DMS114 treated with DMSO at 0.1 percent for 48 hours (cell line): Measurements from ENCODE around the gene RUNX1.

Experiments
- DNase-seq: peaks from one replicate; lab custom pipeline; 2025; ENCODE audit not compliant: unreplicated experiment; lab: John Stamatoyannopoulos, UW

Gene RUNX1

GRCh38 chr21:34885125-34885524, 164.0 kb downstream of the RUNX1 start:
- no peak for DNase-seq

- DNase-seq: no peak
These were observed 164.7 kb downstream of the RUNX1 start for GRCh38 chr21:34884346-34884929.

- no peak for DNase-seq
These were observed 165.4 kb downstream of the RUNX1 start for GRCh38 chr21:34883491-34884271.

GRCh38 chr21:34882719-34883131, 166.4 kb downstream of the RUNX1 start:
- DNase-seq: no peak

DNA sequence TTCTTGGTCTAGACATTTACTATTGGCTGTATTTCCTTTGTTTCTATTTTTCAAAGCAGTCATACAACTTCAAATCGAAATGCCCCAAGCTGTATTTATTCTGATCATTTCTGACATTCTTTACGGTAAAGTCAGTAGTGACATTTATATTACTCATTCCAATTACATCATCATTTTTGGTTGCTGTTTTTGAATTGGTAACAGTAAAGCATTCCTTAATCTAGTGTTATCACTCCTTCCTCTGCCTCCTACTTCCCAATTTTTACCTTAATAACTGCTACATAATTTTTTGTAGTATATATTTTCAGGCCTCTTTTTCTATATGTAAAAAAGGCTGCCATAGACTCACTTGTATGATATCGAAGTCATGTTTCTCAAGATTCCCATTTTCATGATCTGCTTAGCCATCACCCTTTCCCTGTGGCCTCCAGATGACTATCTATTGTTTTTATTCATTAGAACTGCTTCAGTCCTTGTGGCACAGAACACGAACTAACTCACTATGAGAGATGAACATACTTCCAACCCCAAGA, 167.2 kb downstream of the RUNX1 start:
- DNase-seq: no peak

- no peak for DNase-seq
These were observed 167.7 kb downstream of the RUNX1 start for GRCh38 chr21:34881421-34881820.

- DNase-seq: no peak
These were observed 168.7 kb downstream of the RUNX1 start for GRCh38 chr21:34880401-34880800.

- no peak for DNase-seq
These were observed 170.2 kb downstream of the RUNX1 start for GRCh38 chr21:34878940-34879339.

DNA sequence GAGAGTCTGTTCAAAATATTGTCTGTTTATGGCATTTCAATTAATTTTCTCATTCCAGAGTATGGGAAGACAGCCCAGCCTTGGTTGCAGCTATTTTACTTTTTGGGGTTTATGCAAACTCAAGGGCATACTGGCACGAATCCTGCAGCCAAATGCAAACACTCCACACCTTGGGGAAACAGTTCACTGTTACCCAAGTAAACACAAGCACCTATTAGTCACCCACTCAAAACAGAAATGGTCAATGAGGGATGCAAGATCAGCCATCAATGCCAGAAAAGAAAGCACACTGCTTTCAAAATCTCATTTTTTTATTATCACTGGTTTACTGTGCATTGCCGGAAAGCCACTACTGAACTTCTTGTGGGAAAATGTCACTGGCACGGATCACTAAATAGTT, 170.6 kb downstream of the RUNX1 start:
- no peak for DNase-seq

- DNase-seq: no peak
These were observed 171.5 kb downstream of the RUNX1 start for GRCh38 chr21:34877485-34878128.

GRCh38 chr21:34875830-34876229, 173.3 kb downstream of the RUNX1 start:
- DNase-seq: no peak

GRCh38 chr21:34874684-34875513, 174.2 kb downstream of the RUNX1 start:
- no peak for DNase-seq

DNA sequence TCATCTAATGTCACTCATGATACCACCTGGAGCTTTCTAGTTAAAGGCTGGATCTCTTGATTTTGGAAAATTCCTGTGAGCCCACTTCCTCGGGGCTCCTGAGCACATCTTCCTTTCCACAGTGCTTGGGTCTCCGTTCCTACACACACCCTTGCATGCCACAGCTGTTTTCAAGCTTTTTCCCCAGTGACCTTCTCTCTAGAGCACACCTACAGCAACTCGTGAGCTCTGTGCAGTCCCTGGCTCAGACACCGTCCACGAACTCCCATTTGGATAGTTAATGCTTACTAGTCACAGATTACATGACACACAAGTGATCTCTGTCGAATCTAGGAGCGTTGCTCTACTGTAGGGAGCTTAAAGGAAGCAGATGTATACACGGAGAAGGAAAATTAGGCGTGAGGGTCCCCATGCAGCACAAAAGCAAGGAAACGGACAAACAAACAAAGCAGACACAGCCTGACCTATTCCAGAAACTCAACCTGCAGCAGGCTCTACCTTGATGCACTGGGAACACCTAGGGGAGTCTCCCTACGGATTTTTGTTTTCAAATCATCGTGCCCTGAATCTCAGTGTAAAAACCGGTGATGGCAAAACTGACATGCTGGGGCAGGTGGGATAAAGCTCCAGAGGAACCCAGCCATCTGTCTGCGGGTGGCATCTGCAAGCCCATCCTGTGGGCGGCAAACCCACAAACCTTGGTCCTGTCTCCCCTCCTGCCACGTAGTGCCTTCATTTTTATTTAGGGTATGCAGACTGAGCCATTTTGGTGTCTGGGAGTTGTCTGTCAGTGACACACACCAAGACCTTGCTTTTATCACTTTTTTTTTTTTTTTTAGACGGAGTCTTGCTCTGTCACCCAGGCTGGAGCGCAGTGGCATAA, 177.8 kb downstream of the RUNX1 start:
- DNase-seq: no peak

GRCh38 chr21:34870246-34870645, 178.9 kb downstream of the RUNX1 start:
- no peak for DNase-seq

- no peak for DNase-seq
These were observed 179.6 kb downstream of the RUNX1 start for GRCh38 chr21:34869545-34869944.

GRCh38 chr21:34867785-34868184, 181.3 kb downstream of the RUNX1 start:
- no peak for DNase-seq

DNA sequence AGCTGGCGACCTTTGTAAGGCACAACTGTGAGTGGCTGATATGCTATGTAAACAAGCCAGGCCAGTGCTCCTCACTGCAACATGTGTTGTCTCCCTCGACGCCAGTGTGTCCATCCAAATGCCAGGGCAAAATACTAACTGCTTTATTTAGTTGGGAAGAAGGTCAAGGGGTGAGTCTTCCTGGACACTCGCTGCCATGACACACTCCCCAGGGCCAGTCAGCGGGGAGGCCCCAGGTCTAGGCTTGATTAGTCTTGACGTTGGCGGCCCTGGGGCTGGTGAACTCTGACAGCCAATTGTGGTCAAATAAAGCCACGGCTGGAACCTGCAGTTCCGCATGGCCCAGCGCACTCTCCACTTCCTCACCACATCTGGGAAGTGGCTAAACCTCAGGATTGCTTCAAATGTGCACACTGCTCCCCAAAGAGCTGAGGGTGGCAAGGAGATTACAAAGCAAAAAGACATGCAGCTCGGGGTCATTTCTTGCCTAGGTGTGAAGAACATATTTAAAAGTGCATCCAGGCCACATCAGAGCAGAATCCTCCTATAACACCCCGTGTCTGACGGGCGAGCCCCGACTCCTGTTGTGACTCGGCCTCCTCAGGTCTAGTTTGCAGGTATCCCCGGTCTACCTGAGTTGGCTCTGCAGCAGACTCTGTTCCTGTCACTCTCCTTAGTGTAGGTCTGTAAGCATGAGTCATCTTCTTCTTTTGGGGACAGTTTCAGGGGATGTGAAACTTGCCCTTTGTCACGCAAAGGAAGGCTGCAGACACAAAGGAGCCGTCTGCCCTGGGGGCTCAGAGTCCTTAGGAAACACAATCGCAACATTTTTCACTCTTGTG, 183.5 kb downstream of the RUNX1 start:
- no peak for DNase-seq

DNA sequence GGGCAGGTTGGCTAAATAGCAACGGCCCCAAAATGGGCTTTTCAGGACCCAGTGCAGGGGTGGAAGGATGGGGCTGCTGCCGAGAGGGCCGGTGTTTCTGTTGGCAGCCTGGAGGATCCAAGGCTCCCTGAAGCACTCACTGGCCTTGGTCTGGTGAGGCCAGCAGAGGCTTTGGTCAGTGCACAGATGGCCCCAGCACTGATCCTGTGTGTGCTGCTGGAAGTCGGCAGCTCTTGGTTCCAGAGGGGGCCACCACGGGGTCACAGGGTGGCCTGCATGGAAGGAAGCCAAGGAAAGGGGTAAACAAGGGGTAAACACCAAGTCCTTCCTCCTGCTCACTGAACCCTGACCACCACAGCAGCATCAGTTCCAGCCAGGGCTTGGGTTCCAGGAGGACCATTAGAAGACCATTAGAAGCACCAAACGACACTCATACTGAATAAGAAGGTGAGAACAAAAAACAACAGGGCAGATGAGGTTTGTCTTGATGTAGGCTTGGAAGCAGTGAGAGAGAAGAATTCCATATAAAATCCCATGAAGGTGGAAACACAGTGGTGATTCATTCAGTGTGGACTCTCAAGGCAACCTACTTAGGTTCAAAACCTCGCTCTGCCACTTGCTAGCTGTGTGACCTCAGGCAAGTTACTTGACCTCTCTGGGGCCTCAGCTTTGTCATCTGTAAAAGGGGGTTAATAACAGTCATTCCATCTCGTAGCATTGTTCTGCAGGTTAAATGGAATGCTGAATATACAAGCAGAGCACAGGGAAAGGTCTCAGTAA, 184.5 kb downstream of the RUNX1 start:
- DNase-seq: no peak

- no peak for DNase-seq
These were observed 186.2 kb downstream of the RUNX1 start for GRCh38 chr21:34862951-34863350.
